ENCODE results near the gene ITCH.

DNA sequence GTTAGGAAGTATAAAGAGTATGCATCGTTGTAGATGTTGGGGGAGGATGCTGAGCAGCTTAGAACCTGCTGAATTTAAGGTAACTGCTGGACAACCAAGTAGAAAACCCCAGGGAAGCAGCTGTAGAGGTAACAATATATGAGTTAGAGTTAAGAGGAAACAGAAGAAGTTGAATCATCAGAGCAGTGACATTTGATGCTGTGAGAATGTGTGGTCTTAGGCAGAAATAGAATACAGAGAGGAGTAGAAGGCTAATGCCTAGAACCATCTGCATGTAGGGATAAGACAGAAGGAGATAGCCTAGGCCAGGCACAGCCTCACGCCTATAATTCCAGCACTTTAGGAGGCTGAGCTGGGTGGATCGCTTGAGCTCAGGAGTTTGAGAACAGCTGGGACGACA, 130.6 kb downstream of the ITCH start:
- TF ChIP-seq, protein P1, sequence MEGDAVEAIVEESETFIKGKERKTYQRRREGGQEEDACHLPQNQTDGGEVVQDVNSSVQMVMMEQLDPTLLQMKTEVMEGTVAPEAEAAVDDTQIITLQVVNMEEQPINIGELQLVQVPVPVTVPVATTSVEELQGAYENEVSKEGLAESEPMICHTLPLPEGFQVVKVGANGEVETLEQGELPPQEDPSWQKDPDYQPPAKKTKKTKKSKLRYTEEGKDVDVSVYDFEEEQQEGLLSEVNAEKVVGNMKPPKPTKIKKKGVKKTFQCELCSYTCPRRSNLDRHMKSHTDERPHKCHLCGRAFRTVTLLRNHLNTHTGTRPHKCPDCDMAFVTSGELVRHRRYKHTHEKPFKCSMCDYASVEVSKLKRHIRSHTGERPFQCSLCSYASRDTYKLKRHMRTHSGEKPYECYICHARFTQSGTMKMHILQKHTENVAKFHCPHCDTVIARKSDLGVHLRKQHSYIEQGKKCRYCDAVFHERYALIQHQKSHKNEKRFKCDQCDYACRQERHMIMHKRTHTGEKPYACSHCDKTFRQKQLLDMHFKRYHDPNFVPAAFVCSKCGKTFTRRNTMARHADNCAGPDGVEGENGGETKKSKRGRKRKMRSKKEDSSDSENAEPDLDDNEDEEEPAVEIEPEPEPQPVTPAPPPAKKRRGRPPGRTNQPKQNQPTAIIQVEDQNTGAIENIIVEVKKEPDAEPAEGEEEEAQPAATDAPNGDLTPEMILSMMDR (IDR thresholded peaks at IDR 0.05; ENCODE audit: poor library complexity, severe bottlenecking): no peak
- TF ChIP-seq TAF1 (IDR thresholded peaks at IDR 0.05; ENCODE audit: low read depth) (no peak), SMC3 (conservative IDR thresholded peaks at IDR 0.05; ENCODE audit: poor library complexity) (no peak), POLR2AphosphoS5 (IDR thresholded peaks at IDR 0.05) (no peak), EZH2 (IDR thresholded peaks at IDR 0.05; ENCODE audit: borderline replicate concordance, insufficient read depth, low read length, poor library complexity, severe bottlenecking) (no peak)

Data from neural cell (in vitro differentiated cells).